Neural cell (in vitro differentiated cells): ENCODE data around the gene PLVAP.

Source experiments
- EZH2 ChIP-seq: fragments of 200-600, 300-800 bp; shearing (Covaris generic), sonication (generic); IDR thresholded peaks from 2 replicates; pipeline ENCODE4 v1.6.1; 2014; ENCODE audit warnings: antibody characterized with exemption, low read length, borderline replicate concordance, mild to moderate bottlenecking; ENCODE audit not compliant: insufficient read depth, poor library complexity, severe bottlenecking
- POLR2AphosphoS5 ChIP-seq: IDR thresholded peaks from 2 replicates; pipeline ENCODE4 v1.6.1; 2012
- SMC3 ChIP-seq: fragments of 450-650 bp; conservative IDR thresholded peaks from 2 replicates; pipeline ENCODE4 v1.6.1; 2014; ENCODE audit warnings: antibody characterized with exemption, mild to moderate bottlenecking, moderate library complexity; ENCODE audit not compliant: poor library complexity
- TF ChIP-seq, protein P1 (sequence below): fragments of 450-650 bp; IDR thresholded peaks from 2 replicates; pipeline ENCODE4 v1.5.1; 2014; ENCODE audit warnings: antibody characterized with exemption, mild to moderate bottlenecking, moderate library complexity; ENCODE audit not compliant: poor library complexity, severe bottlenecking
- TF ChIP-seq, protein P2 (sequence below): IDR thresholded peaks from 2 replicates; pipeline ENCODE4 v1.6.1; 2012; ENCODE audit warnings: borderline replicate concordance

DNA sequence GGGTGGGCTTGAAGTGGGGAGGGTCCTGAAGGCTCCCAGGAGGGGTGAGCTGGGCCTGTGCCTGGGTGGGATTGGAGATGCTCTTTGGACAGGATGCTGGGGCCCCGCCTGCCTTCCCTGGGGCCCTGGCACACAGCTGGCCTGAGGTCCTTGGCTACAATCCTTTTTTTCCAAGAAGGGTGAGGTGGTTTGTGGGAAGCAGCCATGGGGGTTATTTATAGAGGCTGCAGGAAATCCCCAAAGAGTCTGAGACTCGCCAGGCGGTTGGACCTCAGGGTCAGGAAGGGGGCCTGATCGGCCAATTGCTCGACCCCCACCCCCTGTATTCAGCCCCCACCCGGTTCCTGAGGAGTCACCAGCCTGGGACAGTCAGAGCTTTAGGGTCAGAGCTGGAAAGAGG, 29.8 kb downstream of the PLVAP start:
- TF ChIP-seq SMC3 (no peak), EZH2 (no peak), POLR2AphosphoS5 (no peak)
- TF ChIP-seq, protein P1, sequence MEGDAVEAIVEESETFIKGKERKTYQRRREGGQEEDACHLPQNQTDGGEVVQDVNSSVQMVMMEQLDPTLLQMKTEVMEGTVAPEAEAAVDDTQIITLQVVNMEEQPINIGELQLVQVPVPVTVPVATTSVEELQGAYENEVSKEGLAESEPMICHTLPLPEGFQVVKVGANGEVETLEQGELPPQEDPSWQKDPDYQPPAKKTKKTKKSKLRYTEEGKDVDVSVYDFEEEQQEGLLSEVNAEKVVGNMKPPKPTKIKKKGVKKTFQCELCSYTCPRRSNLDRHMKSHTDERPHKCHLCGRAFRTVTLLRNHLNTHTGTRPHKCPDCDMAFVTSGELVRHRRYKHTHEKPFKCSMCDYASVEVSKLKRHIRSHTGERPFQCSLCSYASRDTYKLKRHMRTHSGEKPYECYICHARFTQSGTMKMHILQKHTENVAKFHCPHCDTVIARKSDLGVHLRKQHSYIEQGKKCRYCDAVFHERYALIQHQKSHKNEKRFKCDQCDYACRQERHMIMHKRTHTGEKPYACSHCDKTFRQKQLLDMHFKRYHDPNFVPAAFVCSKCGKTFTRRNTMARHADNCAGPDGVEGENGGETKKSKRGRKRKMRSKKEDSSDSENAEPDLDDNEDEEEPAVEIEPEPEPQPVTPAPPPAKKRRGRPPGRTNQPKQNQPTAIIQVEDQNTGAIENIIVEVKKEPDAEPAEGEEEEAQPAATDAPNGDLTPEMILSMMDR: no peak
- TF ChIP-seq, protein P2, sequence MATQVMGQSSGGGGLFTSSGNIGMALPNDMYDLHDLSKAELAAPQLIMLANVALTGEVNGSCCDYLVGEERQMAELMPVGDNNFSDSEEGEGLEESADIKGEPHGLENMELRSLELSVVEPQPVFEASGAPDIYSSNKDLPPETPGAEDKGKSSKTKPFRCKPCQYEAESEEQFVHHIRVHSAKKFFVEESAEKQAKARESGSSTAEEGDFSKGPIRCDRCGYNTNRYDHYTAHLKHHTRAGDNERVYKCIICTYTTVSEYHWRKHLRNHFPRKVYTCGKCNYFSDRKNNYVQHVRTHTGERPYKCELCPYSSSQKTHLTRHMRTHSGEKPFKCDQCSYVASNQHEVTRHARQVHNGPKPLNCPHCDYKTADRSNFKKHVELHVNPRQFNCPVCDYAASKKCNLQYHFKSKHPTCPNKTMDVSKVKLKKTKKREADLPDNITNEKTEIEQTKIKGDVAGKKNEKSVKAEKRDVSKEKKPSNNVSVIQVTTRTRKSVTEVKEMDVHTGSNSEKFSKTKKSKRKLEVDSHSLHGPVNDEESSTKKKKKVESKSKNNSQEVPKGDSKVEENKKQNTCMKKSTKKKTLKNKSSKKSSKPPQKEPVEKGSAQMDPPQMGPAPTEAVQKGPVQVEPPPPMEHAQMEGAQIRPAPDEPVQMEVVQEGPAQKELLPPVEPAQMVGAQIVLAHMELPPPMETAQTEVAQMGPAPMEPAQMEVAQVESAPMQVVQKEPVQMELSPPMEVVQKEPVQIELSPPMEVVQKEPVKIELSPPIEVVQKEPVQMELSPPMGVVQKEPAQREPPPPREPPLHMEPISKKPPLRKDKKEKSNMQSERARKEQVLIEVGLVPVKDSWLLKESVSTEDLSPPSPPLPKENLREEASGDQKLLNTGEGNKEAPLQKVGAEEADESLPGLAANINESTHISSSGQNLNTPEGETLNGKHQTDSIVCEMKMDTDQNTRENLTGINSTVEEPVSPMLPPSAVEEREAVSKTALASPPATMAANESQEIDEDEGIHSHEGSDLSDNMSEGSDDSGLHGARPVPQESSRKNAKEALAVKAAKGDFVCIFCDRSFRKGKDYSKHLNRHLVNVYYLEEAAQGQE: no peak
